Measurements from ENCODE around the gene PIGK.

The PIGK gene

DNA sequence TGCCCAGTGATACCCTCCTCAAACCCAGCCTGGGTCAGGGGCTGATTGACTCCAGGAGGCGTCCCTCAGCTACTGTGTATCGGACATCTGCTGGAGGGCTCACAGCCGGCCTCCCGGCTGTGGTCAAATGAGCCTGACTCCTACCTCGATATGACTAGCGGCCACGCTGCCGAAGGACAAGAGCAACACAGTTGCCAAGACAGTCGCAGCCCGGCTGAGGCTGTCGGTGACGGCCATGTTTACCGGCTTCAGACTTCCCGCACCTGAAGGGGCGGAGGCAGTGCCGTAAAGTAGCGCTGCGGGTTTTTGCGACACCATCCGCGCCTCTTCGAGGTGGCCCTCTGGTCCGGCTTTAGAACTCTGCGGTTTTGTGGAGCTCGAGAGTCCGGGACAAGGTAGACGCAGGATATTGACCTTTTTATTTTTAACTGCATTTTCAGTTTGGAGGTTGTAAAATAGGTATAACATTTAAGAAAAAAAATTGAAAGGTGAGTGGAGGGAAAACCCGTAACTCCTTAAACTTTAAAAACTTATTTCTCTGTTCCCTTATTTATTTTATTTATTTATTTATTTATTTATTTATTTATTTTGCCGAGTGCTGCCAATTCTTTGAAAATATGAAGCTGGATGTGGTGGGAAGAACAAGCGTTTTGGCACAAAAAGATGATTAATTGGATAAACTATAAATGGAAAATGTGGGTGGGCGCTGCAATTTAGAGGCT, at the start of gene PIGK:
Gene PIGK (minus strand): TSS at position 265 of the 722 bp plus-strand sequence. CDS start 28 bp downstream, at position 237.
- peaks cover 10% of the 10 kb centered on the region; the same call in 1 of the 2 replicates for H3K79me2 ChIP-seq (ENCODE audit: low read length)
- H4K20me1 ChIP-seq (ENCODE audit: insufficient read depth, low read length): no peaks in the 10 kb centered on the region
- no peaks in the 10 kb centered on the region for H3K36me3 ChIP-seq (replicated peaks; ENCODE audit: insufficient read depth, low read length)
- no peaks in the 10 kb centered on the region for H3K9me2 ChIP-seq (replicated peaks; ENCODE audit: insufficient read depth, low read length)
- no peaks in the 10 kb centered on the region for H3K27me3 ChIP-seq (replicated peaks; ENCODE audit: insufficient read depth, low read length)
- H3K4me2 ChIP-seq (ENCODE audit: low read depth, low read length): peak within 1 kb of the TSS; percentile 71
- H2AFZ ChIP-seq (ENCODE audit: low read length): peak within 1 kb of the TSS; percentile 91
- DNase-seq: peak; percentile 93
- no peaks in the 10 kb centered on the region for H3K9me3 ChIP-seq (replicated peaks; ENCODE audit: insufficient read depth, low read length)
- no peaks in the 10 kb centered on the region for H3F3A ChIP-seq (ENCODE audit: insufficient read depth, low read length)
- H3K4me3 ChIP-seq (ENCODE audit: low read length): peak within 1 kb of the TSS; percentile 88
- TF ChIP-seq EZH2phosphoT487 (IDR thresholded peaks at IDR 0.05; ENCODE audit: low read length) (no peak), EZH2 (optimal IDR thresholded peaks at IDR 0.05; ENCODE audit: low read depth, low read length) (no peak)
- TF ChIP-seq, protein P1, sequence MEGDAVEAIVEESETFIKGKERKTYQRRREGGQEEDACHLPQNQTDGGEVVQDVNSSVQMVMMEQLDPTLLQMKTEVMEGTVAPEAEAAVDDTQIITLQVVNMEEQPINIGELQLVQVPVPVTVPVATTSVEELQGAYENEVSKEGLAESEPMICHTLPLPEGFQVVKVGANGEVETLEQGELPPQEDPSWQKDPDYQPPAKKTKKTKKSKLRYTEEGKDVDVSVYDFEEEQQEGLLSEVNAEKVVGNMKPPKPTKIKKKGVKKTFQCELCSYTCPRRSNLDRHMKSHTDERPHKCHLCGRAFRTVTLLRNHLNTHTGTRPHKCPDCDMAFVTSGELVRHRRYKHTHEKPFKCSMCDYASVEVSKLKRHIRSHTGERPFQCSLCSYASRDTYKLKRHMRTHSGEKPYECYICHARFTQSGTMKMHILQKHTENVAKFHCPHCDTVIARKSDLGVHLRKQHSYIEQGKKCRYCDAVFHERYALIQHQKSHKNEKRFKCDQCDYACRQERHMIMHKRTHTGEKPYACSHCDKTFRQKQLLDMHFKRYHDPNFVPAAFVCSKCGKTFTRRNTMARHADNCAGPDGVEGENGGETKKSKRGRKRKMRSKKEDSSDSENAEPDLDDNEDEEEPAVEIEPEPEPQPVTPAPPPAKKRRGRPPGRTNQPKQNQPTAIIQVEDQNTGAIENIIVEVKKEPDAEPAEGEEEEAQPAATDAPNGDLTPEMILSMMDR (IDR thresholded peaks at IDR 0.05; ENCODE audit: low read length): no peak
- peak within 1 kb of the TSS; percentile 38; the same call in 1 of the 2 replicates for H3K27ac ChIP-seq (ENCODE audit: low read length)
- peaks cover 8% of the 10 kb centered on the region; the same call in 1 of the 2 replicates for H3K4me1 ChIP-seq (ENCODE audit: low read length)
- peak within 1 kb of the TSS; percentile 73 for H3K9ac ChIP-seq (ENCODE audit: low read length)

DNA sequence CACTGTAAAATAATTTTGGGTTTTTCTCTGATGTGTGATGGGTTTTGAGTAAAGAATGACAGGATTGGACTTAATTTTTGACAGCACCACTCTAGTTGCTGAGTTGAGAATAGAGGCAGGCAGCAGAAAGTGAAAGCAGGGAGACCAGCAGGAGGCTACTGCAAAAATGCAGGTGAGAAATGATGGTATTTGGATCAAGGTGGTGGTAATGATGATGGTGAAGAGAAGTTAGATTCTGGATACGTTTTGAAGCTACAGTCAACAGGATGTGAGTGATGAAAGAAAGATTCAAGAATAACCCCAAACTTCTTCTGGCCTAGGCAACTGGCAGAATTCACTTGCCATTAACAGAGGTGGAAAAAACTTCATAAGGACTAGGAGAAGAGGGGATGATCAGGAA, 47.8 kb upstream of the PIGK start:
- no peaks in the 10 kb centered on the region for H3K9me2 ChIP-seq (replicated peaks; ENCODE audit: insufficient read depth, low read length)
- DNase-seq: no peak
- no peaks in the 10 kb centered on the region for H3K4me1 ChIP-seq (ENCODE audit: low read length)
- H3F3A ChIP-seq (ENCODE audit: insufficient read depth, low read length): no peaks in the 10 kb centered on the region
- H3K4me2 ChIP-seq (ENCODE audit: low read depth, low read length): no peak overlapping the region
- no peaks in the 10 kb centered on the region for H3K79me2 ChIP-seq (ENCODE audit: low read length)
- H3K4me3 ChIP-seq (ENCODE audit: low read length): no peak overlapping the region
- no peaks in the 10 kb centered on the region for H4K20me1 ChIP-seq (ENCODE audit: insufficient read depth, low read length)
- no peak overlapping the region for H3K9ac ChIP-seq (ENCODE audit: low read length)
- no peak overlapping the region for H3K27ac ChIP-seq (ENCODE audit: low read length)
- no peak overlapping the region for H2AFZ ChIP-seq (ENCODE audit: low read length)
- H3K9me3 ChIP-seq (replicated peaks; ENCODE audit: insufficient read depth, low read length): no peaks in the 10 kb centered on the region
- no peaks in the 10 kb centered on the region for H3K36me3 ChIP-seq (replicated peaks; ENCODE audit: insufficient read depth, low read length)
- no peaks in the 10 kb centered on the region for H3K27me3 ChIP-seq (replicated peaks; ENCODE audit: insufficient read depth, low read length)
- TF ChIP-seq, protein P1 (IDR thresholded peaks at IDR 0.05; ENCODE audit: low read length): no peak
- no peak for TF ChIP-seq EZH2 (optimal IDR thresholded peaks at IDR 0.05; ENCODE audit: low read depth, low read length)
- TF ChIP-seq EZH2phosphoT487 (IDR thresholded peaks at IDR 0.05; ENCODE audit: low read length): no peak

DNA sequence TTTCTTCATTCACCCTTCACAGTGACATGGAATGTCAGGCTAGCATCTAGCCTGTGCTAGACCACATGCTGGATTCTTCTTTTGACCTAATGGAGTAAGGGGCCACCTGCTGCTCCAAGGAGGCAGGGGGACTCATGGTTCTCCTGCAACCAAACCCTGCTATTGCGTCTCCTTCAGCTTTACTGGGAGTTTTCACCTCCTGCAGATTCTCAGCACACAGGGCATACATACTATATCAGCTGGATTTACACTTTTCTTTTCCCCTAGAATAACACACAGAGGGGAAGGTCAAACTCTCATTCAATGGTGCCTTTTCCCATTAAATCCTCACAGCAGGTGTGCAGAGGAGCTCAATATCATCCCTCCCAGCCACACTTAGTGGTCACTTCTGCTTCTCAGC, 46.0 kb upstream of the PIGK start:
- H3K9me3 ChIP-seq (replicated peaks; ENCODE audit: insufficient read depth, low read length): no peaks in the 10 kb centered on the region
- H3K79me2 ChIP-seq (ENCODE audit: low read length): no peaks in the 10 kb centered on the region
- H3K36me3 ChIP-seq (replicated peaks; ENCODE audit: insufficient read depth, low read length): no peaks in the 10 kb centered on the region
- no peak overlapping the region for H3K4me3 ChIP-seq (ENCODE audit: low read length)
- H4K20me1 ChIP-seq (ENCODE audit: insufficient read depth, low read length): no peaks in the 10 kb centered on the region
- H3K9ac ChIP-seq (ENCODE audit: low read length): no peak overlapping the region
- no peak overlapping the region for H2AFZ ChIP-seq (ENCODE audit: low read length)
- H3F3A ChIP-seq (ENCODE audit: insufficient read depth, low read length): no peaks in the 10 kb centered on the region
- H3K27me3 ChIP-seq (replicated peaks; ENCODE audit: insufficient read depth, low read length): no peaks in the 10 kb centered on the region
- H3K27ac ChIP-seq (ENCODE audit: low read length): no peak overlapping the region
- no peak for DNase-seq
- TF ChIP-seq EZH2phosphoT487 (IDR thresholded peaks at IDR 0.05; ENCODE audit: low read length): no peak
- TF ChIP-seq EZH2 (optimal IDR thresholded peaks at IDR 0.05; ENCODE audit: low read depth, low read length): no peak
- TF ChIP-seq, protein P1 (IDR thresholded peaks at IDR 0.05; ENCODE audit: low read length): no peak
- H3K4me2 ChIP-seq (ENCODE audit: low read depth, low read length): no peak overlapping the region
- no peaks in the 10 kb centered on the region for H3K4me1 ChIP-seq (ENCODE audit: low read length)
- no peaks in the 10 kb centered on the region for H3K9me2 ChIP-seq (replicated peaks; ENCODE audit: insufficient read depth, low read length)
